NCI-H2171 treated with DMSO at 0.1 percent for 48 hours (cell line): ENCODE results near the gene IL6.
"Not testable (repeated sequence)": the region's sequence is repeated elsewhere in the genome, so short reads cannot be mapped to it uniquely, and the experiment has no call there.

Experiments used
- DNase-seq: peaks from one replicate; lab custom pipeline; 2025; lab: John Stamatoyannopoulos, UW

The IL6 gene

DNA sequence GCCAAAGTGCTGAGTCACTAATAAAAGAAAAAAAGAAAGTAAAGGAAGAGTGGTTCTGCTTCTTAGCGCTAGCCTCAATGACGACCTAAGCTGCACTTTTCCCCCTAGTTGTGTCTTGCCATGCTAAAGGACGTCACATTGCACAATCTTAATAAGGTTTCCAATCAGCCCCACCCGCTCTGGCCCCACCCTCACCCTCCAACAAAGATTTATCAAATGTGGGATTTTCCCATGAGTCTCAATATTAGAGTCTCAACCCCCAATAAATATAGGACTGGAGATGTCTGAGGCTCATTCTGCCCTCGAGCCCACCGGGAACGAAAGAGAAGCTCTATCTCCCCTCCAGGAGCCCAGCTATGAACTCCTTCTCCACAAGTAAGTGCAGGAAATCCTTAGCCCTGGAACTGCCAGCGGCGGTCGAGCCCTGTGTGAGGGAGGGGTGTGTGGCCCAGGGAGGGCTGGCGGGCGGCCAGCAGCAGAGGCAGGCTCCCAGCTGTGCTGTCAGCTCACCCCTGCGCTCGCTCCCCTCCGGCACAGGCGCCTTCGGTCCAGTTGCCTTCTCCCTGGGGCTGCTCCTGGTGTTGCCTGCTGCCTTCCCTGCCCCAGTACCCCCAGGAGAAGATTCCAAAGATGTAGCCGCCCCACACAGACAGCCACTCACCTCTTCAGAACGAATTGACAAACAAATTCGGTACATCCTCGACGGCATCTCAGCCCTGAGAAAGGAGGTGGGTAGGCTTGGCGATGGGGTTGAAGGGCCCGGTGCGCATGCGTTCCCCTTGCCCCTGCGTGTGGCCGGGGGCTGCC is at the start of gene IL6:
Gene IL6, plus strand, starts transcription at position 294 of the 807 bp plus-strand sequence. Its CDS starts 63 bp downstream, at position 357.
- DNase-seq = peak; percentile 75

GRCh38 chr7:22677263-22677662 is 49.7 kb upstream of the IL6 start:
- not testable (repeated sequence) for DNase-seq

DNA sequence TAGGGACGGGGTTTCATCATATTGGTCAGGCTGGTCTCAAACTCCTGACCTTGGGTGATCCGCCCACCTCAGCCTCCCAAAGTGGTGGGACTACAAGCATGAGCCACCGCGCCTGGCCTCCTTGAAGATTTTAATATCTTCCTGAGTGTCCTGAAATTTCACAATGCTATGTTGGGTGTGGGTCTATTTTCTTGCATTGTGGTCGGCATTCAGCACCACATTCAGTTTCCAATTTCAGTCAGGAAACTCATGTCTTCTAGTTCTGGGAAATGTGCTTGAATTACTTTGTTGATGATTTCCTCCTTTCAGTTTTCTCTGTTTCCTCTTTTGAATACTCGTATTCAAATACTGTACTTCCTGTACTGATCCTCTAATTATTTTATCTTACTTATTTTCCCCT is 49.3 kb upstream of the IL6 start:
- DNase-seq = no peak

GRCh38 chr7:22680482-22680911 is 46.5 kb upstream of the IL6 start:
- no peak for DNase-seq

GRCh38 chr7:22681312-22681711 is 45.7 kb upstream of the IL6 start:
- no peak for DNase-seq

- no peak for DNase-seq
Observed at GRCh38 chr7:22681852-22682657, 44.9 kb upstream of the IL6 start.

DNA sequence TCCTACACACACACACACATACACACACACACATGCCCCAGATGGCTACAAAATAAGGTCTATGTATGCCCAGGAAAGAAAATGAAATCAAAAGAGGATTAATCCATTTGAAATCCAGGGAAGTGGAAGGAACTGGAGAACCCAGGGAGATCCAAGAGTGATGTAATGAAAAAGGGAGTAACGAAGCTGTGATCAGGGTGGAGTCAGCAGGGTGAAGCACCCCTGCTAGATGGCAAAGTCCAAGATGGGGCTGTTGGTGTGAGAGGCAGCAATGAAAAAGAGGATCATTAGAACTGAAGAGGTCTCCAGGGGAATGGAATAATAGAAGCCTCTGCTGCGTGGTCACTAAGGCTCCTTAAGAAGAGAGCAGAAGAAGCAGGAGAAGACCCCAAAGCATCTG is 43.6 kb upstream of the IL6 start:
- no peak for DNase-seq

GRCh38 chr7:22686620-22687019 is 40.4 kb upstream of the IL6 start:
- no peak for DNase-seq

DNA sequence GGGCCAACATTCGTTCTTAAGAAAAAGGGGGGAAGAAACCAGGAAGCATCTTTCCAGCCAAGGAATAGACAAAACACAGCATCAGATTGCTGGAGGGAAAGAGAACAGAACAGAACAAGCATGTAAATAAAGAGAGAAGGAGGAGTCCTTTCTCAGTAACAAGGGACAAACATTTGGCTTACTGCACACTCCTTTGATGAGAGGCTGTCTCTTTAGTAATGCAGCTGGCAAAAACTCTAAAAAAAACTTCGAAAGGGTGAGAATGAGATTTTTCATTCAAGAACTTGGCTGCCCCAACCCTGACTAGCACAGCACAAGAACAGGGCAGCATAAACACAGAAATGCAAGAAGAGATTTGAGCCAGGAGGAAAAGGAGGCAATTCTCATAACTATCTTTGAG is 38.9 kb upstream of the IL6 start:
- DNase-seq = no peak

GRCh38 chr7:22688934-22689333 is 38.1 kb upstream of the IL6 start:
- not testable (repeated sequence) for DNase-seq

GRCh38 chr7:22694597-22695207 is 32.3 kb upstream of the IL6 start:
- no peak for DNase-seq

- DNase-seq = no peak
Observed at GRCh38 chr7:22695476-22696132, 31.4 kb upstream of the IL6 start.

GRCh38 chr7:22696541-22697228 is 30.3 kb upstream of the IL6 start:
- DNase-seq = no peak

DNA sequence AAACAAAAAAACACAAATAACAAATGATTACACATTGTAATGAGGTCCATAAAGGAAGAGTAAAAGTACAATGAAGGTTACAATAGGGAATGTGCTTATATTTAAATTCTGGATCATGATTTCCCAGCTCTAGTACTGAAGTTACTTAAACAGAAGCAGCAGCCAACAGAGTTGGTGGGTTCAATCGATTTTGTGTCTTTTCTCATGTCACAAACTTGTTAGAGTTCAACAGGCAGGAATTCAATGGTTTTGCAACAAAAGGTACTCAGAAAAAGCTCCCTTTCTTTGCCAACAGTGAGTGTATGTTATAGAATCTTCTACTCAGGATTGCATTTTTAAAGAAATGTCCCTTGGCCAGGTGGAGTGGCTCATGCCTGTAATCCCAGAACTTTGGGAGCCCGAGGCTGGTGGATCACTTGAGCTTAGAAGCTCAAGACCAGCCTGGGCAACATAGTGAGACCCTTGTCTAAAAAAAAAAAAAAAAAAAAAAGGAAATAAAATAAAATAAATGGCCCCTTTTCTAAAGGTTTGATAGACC is 29.6 kb upstream of the IL6 start:
- DNase-seq = no peak

DNA sequence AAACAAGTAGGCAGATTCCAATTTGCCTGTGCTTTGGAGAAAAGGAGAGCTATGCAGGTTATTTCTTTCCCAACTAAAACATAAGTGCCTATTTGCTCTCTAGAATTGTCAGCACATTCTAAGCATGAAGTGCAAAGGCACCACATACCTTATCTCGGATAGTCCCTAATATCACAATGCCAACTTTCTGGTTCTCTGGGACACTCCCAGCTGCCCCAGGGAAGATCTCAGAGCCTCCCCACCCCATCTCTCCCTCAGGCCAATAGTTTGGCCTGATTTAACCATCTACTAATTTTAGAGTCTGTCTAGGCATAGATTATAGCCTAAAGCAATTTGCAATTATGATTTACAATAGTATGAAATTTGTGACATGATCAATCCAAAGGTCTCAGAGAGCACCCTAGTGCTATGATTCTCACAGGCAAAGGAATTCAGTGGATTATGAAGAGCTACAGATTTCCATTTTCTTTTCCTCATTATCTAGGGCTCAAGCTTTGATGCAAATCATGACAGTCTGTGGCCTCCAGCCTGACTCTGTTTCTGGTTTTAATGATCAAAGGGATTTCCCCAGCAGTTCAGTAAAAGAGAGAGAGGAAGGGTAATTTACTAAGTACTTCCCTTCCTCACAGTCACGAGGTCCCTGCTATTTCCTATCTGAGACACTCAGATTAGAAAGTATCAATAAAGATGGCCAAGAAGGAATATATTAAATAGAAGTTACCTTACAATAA is 29.0 kb upstream of the IL6 start:
- no peak for DNase-seq

GRCh38 chr7:22698767-22699166 is 28.2 kb upstream of the IL6 start:
- no peak for DNase-seq

DNA sequence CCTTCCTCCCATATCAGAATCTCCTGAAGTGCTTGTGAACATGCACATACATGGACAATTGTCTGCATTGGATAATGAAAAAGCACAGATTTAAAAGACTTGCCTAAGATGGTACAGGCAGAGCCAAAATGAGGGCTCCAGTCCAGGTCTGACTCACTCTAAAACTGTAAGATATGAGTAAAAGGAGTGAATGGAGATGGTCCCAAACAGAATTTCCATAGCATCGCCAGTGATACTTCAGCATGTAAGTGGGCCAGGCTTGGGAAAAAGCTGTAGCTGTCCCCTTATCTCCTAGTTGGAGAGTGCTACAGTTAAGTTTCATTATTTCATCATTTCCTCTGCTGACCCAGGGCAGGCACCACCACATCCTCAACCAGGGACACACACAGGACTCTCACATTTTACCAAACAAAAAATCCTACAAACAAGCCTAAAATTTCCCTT is 26.4 kb upstream of the IL6 start:
- no peak for DNase-seq

- no peak for DNase-seq
Observed at GRCh38 chr7:22702516-22702915, 24.5 kb upstream of the IL6 start.

- DNase-seq = not testable (repeated sequence)
Observed at GRCh38 chr7:22703107-22703855, 23.7 kb upstream of the IL6 start.
